Body of pancreas (tissue), 4 donors: ENCODE data around the gene RELN.

Experiments used
- CTCF ChIP-seq, 7 experiments: fragments of 450-650 bp in 4 of 7; fragments of 200-600 bp in 3 of 7; sonication (generic) in 3 of 7; IDR thresholded peaks; one replicate each; pipeline ENCODE4 v1.5.1; 2016 to 2019; ENCODE audit warnings: antibody characterized with exemption in 7 of 7
- POLR2A ChIP-seq, 3 donors: fragments of 450-650 bp; IDR thresholded peaks; one replicate each; pipeline ENCODE4 v1.6.1; 2016; ENCODE audit warnings: antibody characterized with exemption in 3 of 3, mild to moderate bottlenecking in 2 of 3

- TF ChIP-seq CTCF (IDR thresholded peaks at IDR 0.05) = no peak
- TF ChIP-seq POLR2A (IDR thresholded peaks at IDR 0.05) = no peak
These were observed 333.2 kb downstream of the RELN start for GRCh38 chr7:103656221-103656620.
